CD14-positive monocyte (primary cell): ENCODE measurements around the gene ARHGEF25. TPM values are rescaled to one million over a fixed set of nuclear protein-coding genes. Genes with fewer than 3 reads are reported as not detected.

Source experiments
- DNase-seq, 3 donors: peaks; one replicate each; pipeline ENCODE4 v3.0.0-alpha.2; 2011 to 2022
- H2AFZ ChIP-seq: 2 replicates; pipeline ENCODE4 v1.6.0; 2012; ENCODE audit warnings: mild to moderate bottlenecking, low read depth, low read length, inconsistent platforms; ENCODE audit not compliant: insufficient read depth, poor library complexity, severe bottlenecking
- H3K27ac ChIP-seq, 2 donors: 1 replicate in 1 of 2; 2 replicates in 1 of 2; pipeline ENCODE4 v1.5.1; 2012 to 2013; ENCODE audit warnings: low read length in 2 of 2, control low read depth in 1 of 2, inconsistent platforms in 1 of 2, low read depth in 1 of 2, mild to moderate bottlenecking in 1 of 2
- H3K27me3 ChIP-seq, 2 donors: one replicate each; pipeline versions ENCODE4 v1.6.0 to v1.6.1; 2011 to 2013; ENCODE audit warnings: low read length in 2 of 2; ENCODE audit not compliant: control insufficient read depth in 2 of 2, insufficient read depth in 2 of 2
- H3K36me3 ChIP-seq, 2 donors: replicated peaks in 1 of 2; 1 replicate in 1 of 2; 2 replicates in 1 of 2; pipeline versions ENCODE4 v1.5.1 to v1.6.1; 2012 to 2013; ENCODE audit warnings: low read length in 2 of 2, control low read depth in 1 of 2, inconsistent platforms in 1 of 2, mild to moderate bottlenecking in 1 of 2; ENCODE audit not compliant: insufficient read depth in 2 of 2, control insufficient read depth in 1 of 2
- H3K4me1 ChIP-seq, 2 donors: 1 replicate in 1 of 2; 2 replicates in 1 of 2; pipeline versions ENCODE4 v1.5.1 to v1.6.1; 2012 to 2013; ENCODE audit warnings: low read length in 2 of 2, control low read depth in 1 of 2, inconsistent platforms in 1 of 2, mild to moderate bottlenecking in 1 of 2, moderate library complexity in 1 of 2; ENCODE audit not compliant: insufficient read depth in 2 of 2, control insufficient read depth in 1 of 2
- H3K4me2 ChIP-seq: replicated peaks from 2 replicates; pipeline ENCODE3; 2012; ENCODE audit warnings: low read length, moderate library complexity, mild to moderate bottlenecking; ENCODE audit not compliant: poor library complexity, severe bottlenecking; ENCODE audit errors: extremely low read depth
- H3K4me3 ChIP-seq, 3 experiments: fragments of 200-600 bp in 1 of 3; sonication (generic) in 1 of 3; replicated peaks in 1 of 3; 1 replicate in 2 of 3; 2 replicates in 1 of 3; pipeline ENCODE4 v1.5.1; 2011 to 2013; ENCODE audit warnings: low read length in 3 of 3, mild to moderate bottlenecking in 3 of 3, control low read depth in 2 of 3, low read depth in 2 of 3, inconsistent platforms in 1 of 3, moderate library complexity in 1 of 3
- H3K79me2 ChIP-seq: 2 replicates; pipeline ENCODE4 v1.6.0; 2012; ENCODE audit warnings: mild to moderate bottlenecking, control low read depth, inconsistent platforms, low read length, moderate library complexity; ENCODE audit not compliant: insufficient read depth
- H3K9ac ChIP-seq: 2 replicates; pipeline ENCODE4 v1.6.0; 2017; ENCODE audit warnings: low read length, mild to moderate bottlenecking; ENCODE audit not compliant: insufficient read depth, poor library complexity, severe bottlenecking
- H3K9me3 ChIP-seq, 2 donors: replicated peaks in 1 of 2; 1 replicate in 1 of 2; 2 replicates in 1 of 2; pipeline versions ENCODE4 v1.5.1 to v1.6.1; 2012 to 2013; ENCODE audit warnings: low read length in 2 of 2, control low read depth in 1 of 2; ENCODE audit not compliant: control insufficient read depth in 1 of 2, insufficient read depth in 1 of 2
- H4K20me1 ChIP-seq: 2 replicates; pipeline ENCODE4 v1.6.0; 2012; ENCODE audit warnings: mild to moderate bottlenecking, low read length, control low read depth, moderate library complexity; ENCODE audit not compliant: insufficient read depth
- H3K27ac Mint-ChIP-seq, 7 donors: one replicate each; pipeline ENCODE4 v1.8.0; 2020; ENCODE audit warnings: mild to moderate bottlenecking in 7 of 7, mixed read lengths in 7 of 7, moderate library complexity in 6 of 7, inconsistent platforms in 2 of 7
- H3K27me3 Mint-ChIP-seq, 3 donors: one replicate each; pipeline ENCODE4 v1.8.0; 2021 to 2022; ENCODE audit warnings: low read depth in 3 of 3, mild to moderate bottlenecking in 3 of 3, mixed read lengths in 3 of 3, moderate library complexity in 3 of 3, inconsistent platforms in 1 of 3
- H3K36me3 Mint-ChIP-seq, 2 donors: one replicate each; pipeline ENCODE4 v1.8.0; 2020; ENCODE audit warnings: mixed read lengths in 2 of 2, inconsistent platforms in 1 of 2, mild to moderate bottlenecking in 1 of 2
- H3K4me1 Mint-ChIP-seq: one replicate; pipeline ENCODE4 v1.8.0; 2020; ENCODE audit warnings: mild to moderate bottlenecking, mixed read lengths
- H3K4me3 Mint-ChIP-seq, 2 donors: one replicate each; pipeline ENCODE4 v1.8.0; 2020; ENCODE audit warnings: mild to moderate bottlenecking in 2 of 2, mixed read lengths in 2 of 2, moderate library complexity in 1 of 2
- H3K9me3 Mint-ChIP-seq, 7 donors: one replicate each; pipeline ENCODE4 v1.8.0; 2020 to 2022; ENCODE audit warnings: mixed read lengths in 7 of 7, mild to moderate bottlenecking in 6 of 7, moderate library complexity in 6 of 7, inconsistent platforms in 2 of 7
- CTCF ChIP-seq: fragments of 200-600 bp; IDR thresholded peaks from one replicate; pipeline ENCODE4 v1.8.0; 2022; ENCODE audit warnings: antibody characterized with exemption, mild to moderate bottlenecking
- WGBS: methylation state at CpG from one replicate; pipeline ENCODE4 v1.1.5; 2013; ENCODE audit warnings: missing lambda C conversion rate; ENCODE audit not compliant: insufficient coverage; 5-methylcytosine and 5-hydroxymethylcytosine counted together
- intact Hi-C, 2 donors: fragments of 100-400 bp; cut with micrococcal nuclease; formaldehyde crosslinking; loops; one replicate each; pipeline versions ENCODE4 v1.15.0 to v1.15.1; 2023
- polyA plus RNA-seq, 3 donors: library from polyadenylated mRNA; depleted of rRNA in 1 of 3; unstranded in 2 of 3; stranded (reverse) in 1 of 3; fragments of 300-500 nt in 2 of 3; fragments of >200 nt in 1 of 3; fragmentation: Illumina TruSeq in 2 of 3; gene quantifications; 1 replicate in 2 of 3; 2 replicates in 1 of 3; pipeline ENCODE4 v1.2.3, GENCODE V29; 2012 to 2021

ARHGEF25 gene
- polyA plus RNA-seq, 3 donors = not detected

GRCh38 chr12:57626111-57626920 is 15.1 kb downstream of the ARHGEF25 start:
- H4K20me1 ChIP-seq = no peaks in the 10 kb centered on the region
- intact Hi-C loops = loop anchor here in 1 of 2 donors (10.0 kb wide), 1 partner anchor 152 kb away; the partner anchor contains the start of gene ARHGAP9
- no peak overlapping the region for H3K4me2 ChIP-seq
- Mint-ChIP-seq H3K27ac (no peak overlapping the region), H3K27me3 (peaks cover 91 to 99% (median 96%) of the 10 kb centered on the region in 3 donors), H3K4me1 (peaks cover 17% of the 10 kb centered on the region), H3K4me3 (peak overlapping the region in 1 of 2 donors; percentile 73), H3K9me3 (peaks cover 0 to 13% (median under 1%) of the 10 kb centered on the region in 7 donors), H3K36me3 (peaks cover under 1 to 2% of the 10 kb centered on the region in 2 donors)
- H3K4me3 ChIP-seq = no peak overlapping the region
- peaks cover 63 to 100% of the 10 kb centered on the region in 2 donors for H3K27me3 ChIP-seq
- no peak overlapping the region for H3K27ac ChIP-seq
- H3K9me3 ChIP-seq = peaks cover 2 to 29% of the 10 kb centered on the region in 2 donors
- no peak for DNase-seq
- H2AFZ ChIP-seq = no peak overlapping the region
- H3K36me3 ChIP-seq = no peaks in the 10 kb centered on the region
- H3K4me1 ChIP-seq = peaks cover 14 to 17% of the 10 kb centered on the region in 2 donors
- no peak for TF ChIP-seq CTCF
- H3K9ac ChIP-seq = no peak overlapping the region
- WGBS = 53% methylated on average over 9 of the region's 13 CpGs
- no peaks in the 10 kb centered on the region for H3K79me2 ChIP-seq

GRCh38 chr12:57626921-57627445 is 15.7 kb downstream of the ARHGEF25 start:
- Mint-ChIP-seq H3K36me3 (peaks cover 1 to 4% of the 10 kb centered on the region in 2 donors), H3K9me3 (peaks cover 0 to 9% (median 2%) of the 10 kb centered on the region in 7 donors), H3K27me3 (peaks cover 91 to 99% (median 96%) of the 10 kb centered on the region in 3 donors), H3K4me1 (peaks cover 10% of the 10 kb centered on the region), H3K27ac (no peak overlapping the region), H3K4me3 (peak overlapping the region in 1 of 2 donors; percentile 82)
- H3K79me2 ChIP-seq = no peaks in the 10 kb centered on the region
- peaks cover 62 to 100% of the 10 kb centered on the region in 2 donors for H3K27me3 ChIP-seq
- intact Hi-C loops = loop anchor here in 1 of 2 donors (10.0 kb wide), 1 partner anchor 152 kb away; the partner anchor contains the start of gene ARHGAP9
- no peak overlapping the region for H3K27ac ChIP-seq
- no peak for DNase-seq
- no peak overlapping the region for H2AFZ ChIP-seq
- WGBS = 30% methylated on average over 2 of the region's 9 CpGs
- peaks cover 8 to 13% of the 10 kb centered on the region in 2 donors for H3K4me1 ChIP-seq
- H3K4me2 ChIP-seq = no peak overlapping the region
- no peak overlapping the region for H3K4me3 ChIP-seq
- TF ChIP-seq CTCF = no peak
- peaks cover 0 to 34% of the 10 kb centered on the region in 2 donors for H3K9me3 ChIP-seq
- no peaks in the 10 kb centered on the region for H4K20me1 ChIP-seq
- no peak overlapping the region for H3K9ac ChIP-seq
- no peaks in the 10 kb centered on the region for H3K36me3 ChIP-seq
